ENCODE data around the gene SLX4.
"Not testable (repeated sequence)": the region's sequence is repeated elsewhere in the genome, so short reads cannot be mapped to it uniquely, and the experiment has no call there.

Gene SLX4

GRCh38 chr16:3642397-3643094, 31.1 kb upstream of the SLX4 start:
- no peak for DNase-seq

GRCh38 chr16:3641801-3642396, 30.5 kb upstream of the SLX4 start:
- DNase-seq: no peak

- DNase-seq: no peak
Observed at GRCh38 chr16:3640632-3641501, 29.5 kb upstream of the SLX4 start.

GRCh38 chr16:3640207-3640606, 28.8 kb upstream of the SLX4 start:
- DNase-seq: no peak

- no peak for DNase-seq
Observed at GRCh38 chr16:3638916-3639644, 27.7 kb upstream of the SLX4 start.

- DNase-seq: no peak
Observed at GRCh38 chr16:3637371-3637923, 26.0 kb upstream of the SLX4 start.

GRCh38 chr16:3625911-3626732, 14.7 kb upstream of the SLX4 start:
- DNase-seq: no peak

GRCh38 chr16:3625331-3625730, 13.9 kb upstream of the SLX4 start:
- no peak for DNase-seq

- DNase-seq: no peak
Observed at GRCh38 chr16:3623642-3624041, 12.2 kb upstream of the SLX4 start.

GRCh38 chr16:3618769-3619141, 7.3 kb upstream of the SLX4 start:
- no peak for DNase-seq

GRCh38 chr16:3612510-3613466, 1.4 kb upstream of the SLX4 start:
- no peak for DNase-seq

- no peak for DNase-seq
Observed at GRCh38 chr16:3610698-3611145, 684 bp downstream of the SLX4 start.

GRCh38 chr16:3609895-3610697, 1.3 kb downstream of the SLX4 start:
- no peak for DNase-seq

- DNase-seq: not testable (repeated sequence)
Observed at GRCh38 chr16:3608976-3609375, 2.4 kb downstream of the SLX4 start.

- DNase-seq: no peak
Observed at GRCh38 chr16:3608069-3608468, 3.3 kb downstream of the SLX4 start.

GRCh38 chr16:3607634-3608033, 3.8 kb downstream of the SLX4 start:
- no peak for DNase-seq

GRCh38 chr16:3607161-3607560, 4.2 kb downstream of the SLX4 start:
- DNase-seq: no peak

GRCh38 chr16:3606441-3606840, 5.0 kb downstream of the SLX4 start:
- DNase-seq: no peak

GRCh38 chr16:3602320-3602653, 9.1 kb downstream of the SLX4 start:
- DNase-seq: no peak
